Lower leg skin (tissue), 3 donors: ENCODE measurements around the gene REEP3.

Experiments
- POLR2A ChIP-seq, 2 donors: fragments of 450-650 bp; IDR thresholded peaks; one replicate each; pipeline ENCODE4 v1.6.1; 2016 to 2017; ENCODE audit warnings: antibody characterized with exemption in 2 of 2, mild to moderate bottlenecking in 1 of 2, moderate library complexity in 1 of 2
- TF ChIP-seq, protein P1 (sequence below), 3 donors: fragments of 450-650 bp; IDR thresholded peaks; one replicate each; pipeline ENCODE4 v1.5.1; 2016; ENCODE audit warnings: antibody characterized with exemption in 3 of 3, mild to moderate bottlenecking in 3 of 3, moderate library complexity in 2 of 3

DNA sequence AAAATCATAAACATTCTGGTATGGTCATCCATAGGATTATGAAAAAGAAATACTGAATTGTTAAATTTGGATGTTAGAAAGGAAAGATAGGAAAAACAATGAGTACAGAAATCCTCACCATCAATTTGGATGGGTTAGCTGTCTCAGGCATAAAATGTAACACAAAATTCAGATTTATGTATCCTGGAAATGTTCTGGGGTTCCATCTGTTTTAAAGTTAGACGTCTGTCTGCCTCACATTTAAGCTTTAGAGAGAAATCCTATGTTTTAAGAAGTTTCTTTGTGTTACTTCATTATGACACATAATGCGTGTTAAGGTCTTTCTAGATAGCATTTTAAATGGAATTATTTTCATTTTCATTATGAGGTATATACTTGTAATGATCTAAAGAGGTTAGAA is 103.5 kb downstream of the REEP3 start:
- no peak for TF ChIP-seq POLR2A (IDR thresholded peaks at IDR 0.05)
- TF ChIP-seq, protein P1, sequence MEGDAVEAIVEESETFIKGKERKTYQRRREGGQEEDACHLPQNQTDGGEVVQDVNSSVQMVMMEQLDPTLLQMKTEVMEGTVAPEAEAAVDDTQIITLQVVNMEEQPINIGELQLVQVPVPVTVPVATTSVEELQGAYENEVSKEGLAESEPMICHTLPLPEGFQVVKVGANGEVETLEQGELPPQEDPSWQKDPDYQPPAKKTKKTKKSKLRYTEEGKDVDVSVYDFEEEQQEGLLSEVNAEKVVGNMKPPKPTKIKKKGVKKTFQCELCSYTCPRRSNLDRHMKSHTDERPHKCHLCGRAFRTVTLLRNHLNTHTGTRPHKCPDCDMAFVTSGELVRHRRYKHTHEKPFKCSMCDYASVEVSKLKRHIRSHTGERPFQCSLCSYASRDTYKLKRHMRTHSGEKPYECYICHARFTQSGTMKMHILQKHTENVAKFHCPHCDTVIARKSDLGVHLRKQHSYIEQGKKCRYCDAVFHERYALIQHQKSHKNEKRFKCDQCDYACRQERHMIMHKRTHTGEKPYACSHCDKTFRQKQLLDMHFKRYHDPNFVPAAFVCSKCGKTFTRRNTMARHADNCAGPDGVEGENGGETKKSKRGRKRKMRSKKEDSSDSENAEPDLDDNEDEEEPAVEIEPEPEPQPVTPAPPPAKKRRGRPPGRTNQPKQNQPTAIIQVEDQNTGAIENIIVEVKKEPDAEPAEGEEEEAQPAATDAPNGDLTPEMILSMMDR (IDR thresholded peaks at IDR 0.05) = no peak
